ENCODE data around the gene ZBTB26.
A peak's percentile ranks its signal among the peaks of the same experiment; 100 is the strongest.

The ZBTB26 gene, protein sequence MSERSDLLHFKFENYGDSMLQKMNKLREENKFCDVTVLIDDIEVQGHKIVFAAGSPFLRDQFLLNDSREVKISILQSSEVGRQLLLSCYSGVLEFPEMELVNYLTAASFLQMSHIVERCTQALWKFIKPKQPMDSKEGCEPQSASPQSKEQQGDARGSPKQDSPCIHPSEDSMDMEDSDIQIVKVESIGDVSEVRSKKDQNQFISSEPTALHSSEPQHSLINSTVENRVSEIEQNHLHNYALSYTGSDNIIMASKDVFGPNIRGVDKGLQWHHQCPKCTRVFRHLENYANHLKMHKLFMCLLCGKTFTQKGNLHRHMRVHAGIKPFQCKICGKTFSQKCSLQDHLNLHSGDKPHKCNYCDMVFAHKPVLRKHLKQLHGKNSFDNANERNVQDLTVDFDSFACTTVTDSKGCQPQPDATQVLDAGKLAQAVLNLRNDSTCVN

DNA sequence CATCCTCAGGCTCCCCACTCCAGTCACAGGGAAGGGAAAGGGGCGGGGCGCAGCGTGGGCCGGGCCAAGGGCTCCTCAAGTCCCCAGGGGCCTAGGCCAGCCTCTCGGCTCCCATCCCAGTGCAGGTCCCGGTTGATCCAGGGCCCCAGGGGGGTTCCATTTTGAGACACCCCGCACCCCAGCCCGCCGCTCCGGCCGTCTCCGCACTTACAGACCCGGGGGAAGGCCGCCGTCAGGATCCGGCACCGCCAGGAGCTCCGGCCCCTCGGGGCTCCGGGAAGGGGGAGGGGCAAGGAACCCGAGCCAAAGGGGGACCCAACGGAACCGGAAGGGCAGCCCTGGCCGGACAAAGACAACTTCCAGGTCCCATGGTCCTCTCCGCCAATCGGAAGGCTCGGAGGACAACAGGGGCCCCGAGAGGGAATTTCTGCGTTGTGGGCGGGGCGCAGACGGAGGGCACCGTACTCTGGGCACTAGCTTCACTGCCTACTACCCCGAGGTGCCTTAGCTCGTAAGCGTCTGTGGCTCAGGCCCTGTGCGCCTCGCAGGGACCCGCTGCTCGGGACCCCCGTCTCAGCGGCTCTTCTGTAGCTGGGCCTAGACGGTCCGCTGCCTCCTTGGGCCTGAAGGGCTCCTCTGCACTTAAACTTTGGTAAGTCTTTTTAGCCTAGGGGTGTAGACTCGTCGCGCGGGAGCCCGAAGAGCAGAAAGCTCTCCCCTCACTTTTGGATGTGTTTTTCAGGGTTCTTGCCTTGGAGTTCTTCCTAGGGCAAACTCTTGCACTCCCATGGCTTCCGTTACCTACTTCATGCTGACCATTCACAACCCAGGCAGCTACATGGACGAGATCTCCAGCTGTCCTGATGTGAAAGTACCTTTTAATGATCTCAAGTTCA, at the start of gene ZBTB26:
Gene ZBTB26, minus strand, starts transcription at position 287 of the 896 bp plus-strand sequence. CDS start 11,578 bp downstream, outside the sequence.
- peak; percentile 69 for DNase-seq

DNA sequence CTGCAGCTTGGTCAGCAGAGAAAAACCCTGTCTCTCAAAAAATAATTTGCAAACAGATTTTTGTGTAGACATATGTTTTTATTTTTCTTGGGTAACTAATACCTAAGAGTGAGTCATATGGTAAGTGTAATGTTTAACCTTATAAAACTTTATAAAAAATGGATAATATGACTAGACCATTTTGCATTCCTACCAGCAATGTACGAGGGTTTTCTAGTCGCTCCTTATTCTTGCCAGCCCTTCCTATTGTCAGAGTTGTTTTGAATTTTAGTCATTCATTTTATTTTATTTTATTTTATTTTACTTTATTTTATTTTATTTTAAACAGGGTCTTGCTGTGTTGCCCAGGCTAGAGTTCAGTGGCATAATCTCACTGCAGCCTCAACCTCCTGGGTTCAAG, 47.3 kb upstream of the ZBTB26 start:
- no peak for DNase-seq

DNA sequence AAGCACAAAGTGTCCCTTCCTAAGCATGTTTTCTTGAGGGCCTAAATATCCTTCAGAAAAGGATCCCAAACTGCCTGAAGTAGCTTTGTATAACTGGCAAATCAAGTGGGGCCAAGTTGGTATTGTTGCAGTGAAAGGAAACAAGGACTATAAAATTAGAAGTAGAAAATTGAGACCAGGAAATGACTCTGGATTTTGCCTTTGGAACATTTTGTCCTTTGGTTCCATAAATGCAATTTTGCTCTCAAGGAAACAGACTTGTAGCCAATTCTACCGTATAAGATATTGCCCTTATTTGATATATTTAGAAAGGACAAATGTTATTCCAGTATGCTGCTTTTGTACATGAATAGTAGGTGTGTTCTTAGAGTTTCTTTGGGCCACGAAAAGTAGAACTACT, 43.9 kb upstream of the ZBTB26 start:
- no peak for DNase-seq

DNA sequence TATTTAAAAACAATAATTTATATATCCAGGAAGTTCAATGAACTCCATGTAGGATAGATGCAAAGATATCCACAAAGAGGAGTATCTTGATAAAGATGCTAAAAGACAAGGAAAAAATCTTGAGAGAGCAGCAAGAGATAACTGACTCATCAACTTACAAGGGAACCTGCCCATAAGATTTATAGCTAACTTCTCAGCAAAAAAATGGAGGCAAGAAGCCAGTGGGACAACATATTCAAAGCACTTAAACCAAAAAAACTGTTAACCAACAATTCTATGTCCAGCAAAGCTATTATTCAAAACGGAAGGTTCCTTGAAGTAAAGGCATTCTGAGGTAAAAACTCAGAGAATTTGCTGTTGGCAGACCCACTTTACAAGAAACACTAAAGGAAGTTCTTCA, 29.8 kb upstream of the ZBTB26 start:
- DNase-seq: no peak

DNA sequence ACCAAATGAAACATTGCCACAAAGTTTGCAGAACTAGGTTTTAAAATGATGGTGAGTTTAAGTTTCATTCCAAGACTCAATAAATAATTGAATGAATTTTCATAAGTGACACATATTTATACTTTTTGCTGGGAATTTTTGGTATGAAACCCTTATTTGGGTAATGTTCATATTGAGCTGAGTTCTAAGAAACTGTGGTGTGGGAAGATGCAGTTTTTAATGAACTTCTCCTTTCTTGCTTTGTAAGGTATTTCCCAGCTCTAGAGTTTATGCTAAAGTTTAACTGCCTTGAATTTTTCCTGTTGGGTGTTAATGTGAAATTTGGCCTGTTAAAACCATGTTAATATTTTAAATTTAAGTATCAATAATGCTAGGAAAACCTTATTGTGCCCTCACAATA, 24.6 kb upstream of the ZBTB26 start:
- no peak for DNase-seq

DNA sequence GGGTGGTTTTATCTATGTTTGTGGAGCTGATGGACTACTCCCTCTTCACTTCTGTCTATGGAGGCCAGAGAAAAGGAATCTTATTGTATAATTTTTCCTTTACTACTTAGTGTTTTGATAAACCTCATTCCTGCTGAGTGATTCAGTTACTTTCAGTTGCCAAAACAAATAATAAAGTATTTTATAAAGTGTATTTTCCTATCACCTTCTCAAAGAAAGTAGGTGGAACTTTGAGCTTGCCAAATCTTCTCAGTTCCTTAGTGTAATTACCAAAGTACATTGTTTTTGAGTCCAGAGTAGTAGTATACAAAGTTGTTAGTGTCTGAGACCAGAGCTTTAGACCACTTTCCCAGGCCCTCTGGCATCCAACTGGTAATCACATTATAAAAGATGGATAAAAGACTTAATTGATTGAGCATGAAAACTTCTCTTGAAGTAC, 23.0 kb upstream of the ZBTB26 start:
- DNase-seq: no peak

DNA sequence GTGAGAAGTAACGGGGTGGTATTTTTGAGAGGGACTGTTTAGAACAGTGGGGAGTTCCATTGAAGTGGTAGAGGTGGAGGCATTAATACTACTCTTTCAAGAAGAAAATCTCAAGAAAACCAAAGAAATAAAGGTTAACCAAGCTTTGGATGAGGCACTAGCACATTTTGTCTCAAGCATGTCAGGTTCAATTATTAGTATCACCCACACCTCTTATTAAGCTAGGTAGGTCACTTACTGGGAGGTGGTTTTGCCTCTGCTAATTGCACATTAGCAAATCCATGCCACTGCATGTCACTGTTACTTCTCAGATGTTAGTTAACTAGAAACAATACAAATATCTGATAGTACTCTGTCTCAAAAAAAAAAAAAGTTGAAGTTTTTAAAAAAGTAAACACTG, 19.7 kb upstream of the ZBTB26 start:
- no peak for DNase-seq

GRCh38 chr9:122950263-122950662, 19.0 kb upstream of the ZBTB26 start:
- no peak for DNase-seq

DNA sequence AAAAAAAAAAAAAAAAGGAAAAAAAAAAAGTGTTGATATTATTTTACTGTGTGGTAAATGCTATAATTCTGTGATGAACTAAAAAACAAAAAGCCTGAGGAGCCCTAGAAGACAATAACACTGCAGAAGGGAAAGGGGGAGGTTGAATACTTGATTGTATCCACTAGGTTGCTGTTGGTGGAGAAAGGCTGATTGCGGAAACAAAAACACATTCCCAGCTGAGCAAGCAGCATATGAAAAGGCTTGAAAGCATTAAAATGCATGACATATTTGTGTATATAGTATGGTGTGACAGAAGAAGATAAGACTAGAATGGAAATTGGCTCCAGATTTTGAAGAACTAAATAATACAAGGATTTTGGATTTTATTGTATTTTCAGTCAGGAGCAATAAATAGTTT, 18.4 kb upstream of the ZBTB26 start:
- DNase-seq: no peak

DNA sequence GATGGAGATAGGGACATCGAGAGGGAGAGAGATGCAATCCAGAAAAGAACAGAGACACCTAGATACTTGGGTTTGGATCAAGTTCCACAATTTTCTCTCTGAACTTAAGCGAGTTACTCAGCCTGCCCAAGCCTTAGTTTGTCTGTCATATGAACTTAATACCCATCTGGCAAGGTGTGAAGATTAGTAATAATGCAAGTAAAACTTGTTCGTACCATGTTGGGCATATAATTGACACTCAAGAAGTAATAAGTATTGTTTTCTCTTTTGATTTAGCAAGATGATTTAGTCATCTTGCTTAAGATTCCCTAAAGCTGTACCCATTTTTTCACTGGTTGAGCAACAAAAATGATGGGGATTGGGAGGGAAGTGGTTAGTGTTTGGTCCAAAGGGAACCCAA, 17.0 kb upstream of the ZBTB26 start:
- DNase-seq: no peak

DNA sequence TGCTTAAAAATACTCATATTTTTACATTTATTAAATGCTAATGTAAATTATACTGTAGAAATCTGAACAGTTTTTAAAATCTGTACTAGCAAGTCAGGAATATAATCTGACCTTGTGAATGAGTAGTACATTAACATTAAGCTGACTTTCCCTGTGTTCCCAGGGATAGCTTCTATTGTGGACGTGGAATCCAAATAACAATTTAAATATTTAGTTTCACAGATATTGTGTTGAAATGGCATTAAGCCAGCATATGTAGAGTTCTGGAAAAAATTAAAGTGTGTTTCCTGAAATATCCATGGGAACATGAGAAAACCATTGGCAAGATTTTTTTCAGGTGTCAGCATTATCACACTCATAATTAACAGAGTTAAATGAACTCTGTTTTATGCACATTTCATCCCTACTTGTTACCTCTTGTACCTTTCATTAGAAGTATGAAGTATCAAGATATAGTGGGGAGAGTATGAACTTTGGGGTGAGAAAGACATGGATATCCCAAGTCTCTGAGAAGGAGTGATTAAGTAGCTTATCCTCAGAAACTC, 15.2 kb upstream of the ZBTB26 start:
- DNase-seq: no peak

- no peak for DNase-seq
Observed at GRCh38 chr9:122944960-122945888, 13.9 kb upstream of the ZBTB26 start.

- DNase-seq: no peak
Observed at GRCh38 chr9:122941582-122942234, 10.4 kb upstream of the ZBTB26 start.

DNA sequence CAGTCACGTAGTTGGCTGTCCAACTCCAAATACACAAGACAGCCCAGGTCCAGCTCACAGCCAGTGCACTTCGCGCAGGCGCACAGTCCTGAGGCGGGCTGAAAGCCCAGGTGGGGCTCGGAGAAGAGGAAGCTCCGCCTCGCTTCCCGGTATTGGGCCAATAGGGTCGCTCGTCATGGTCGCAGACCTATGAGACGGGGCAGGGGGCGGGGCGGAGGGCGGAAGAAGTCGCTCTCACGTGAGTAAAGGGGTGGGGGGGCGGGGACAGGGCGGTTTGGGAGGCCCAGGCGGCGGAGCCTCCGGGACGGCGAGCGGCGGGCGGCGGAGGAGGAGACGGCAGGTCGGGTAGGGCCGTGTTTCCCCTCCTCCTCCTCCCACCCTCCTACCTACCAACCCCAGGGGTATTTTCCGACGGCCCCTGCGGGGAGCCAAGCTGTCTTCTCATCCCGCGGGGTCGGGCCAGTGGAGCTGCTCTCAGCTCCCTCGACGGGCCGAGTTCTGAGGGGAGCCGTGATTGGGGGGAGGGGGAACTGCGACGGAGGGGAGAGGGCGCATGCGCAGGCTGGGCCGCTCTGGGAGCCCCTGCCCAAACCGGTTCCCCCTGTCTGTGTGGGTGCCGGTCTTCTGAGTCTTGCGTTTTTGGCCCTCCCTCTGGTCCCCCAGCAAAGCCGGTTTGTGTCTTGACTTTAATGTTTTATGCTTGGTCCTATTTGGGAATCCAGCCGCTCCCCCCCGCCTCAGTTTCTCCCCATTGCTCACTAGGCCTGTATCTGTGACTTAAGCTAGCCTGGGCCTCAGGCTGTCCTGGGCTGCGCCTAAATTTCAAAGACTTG, 9.7 kb upstream of the ZBTB26 start, which contains the start of gene RABGAP1:
Gene RABGAP1, plus strand, starts transcription at position 272 of the 833 bp plus-strand sequence. CDS start 16,040 bp downstream, outside the sequence.
- peak; percentile 78 for DNase-seq

GRCh38 chr9:122940454-122940748, 9.1 kb upstream of the ZBTB26 start:
- DNase-seq: no peak

DNA sequence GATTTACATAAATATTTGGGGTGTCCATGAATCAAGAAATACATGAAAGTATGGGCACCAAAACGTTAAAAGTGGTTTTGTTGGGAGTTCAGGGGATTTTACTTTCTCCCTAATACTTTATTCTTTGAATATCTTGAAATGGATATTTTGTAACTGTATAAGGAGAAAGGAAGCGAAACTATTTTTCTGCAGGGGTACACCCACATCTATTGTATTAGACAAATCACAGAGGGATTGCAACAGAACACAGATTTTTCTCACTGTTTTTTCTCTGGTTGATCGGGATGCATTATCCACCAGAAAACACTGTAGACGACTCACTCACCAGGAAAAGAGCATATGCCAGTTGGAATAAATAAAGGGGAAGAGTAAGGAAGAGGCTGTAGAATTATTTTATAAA, 8.3 kb upstream of the ZBTB26 start:
- DNase-seq: no peak

GRCh38 chr9:122936883-122937282, 5.6 kb upstream of the ZBTB26 start:
- DNase-seq: no peak

- no peak for DNase-seq
Observed at GRCh38 chr9:122936464-122936863, 5.2 kb upstream of the ZBTB26 start.

GRCh38 chr9:122930541-122931225, 629 bp downstream of the ZBTB26 start:
- DNase-seq: no peak

DNA sequence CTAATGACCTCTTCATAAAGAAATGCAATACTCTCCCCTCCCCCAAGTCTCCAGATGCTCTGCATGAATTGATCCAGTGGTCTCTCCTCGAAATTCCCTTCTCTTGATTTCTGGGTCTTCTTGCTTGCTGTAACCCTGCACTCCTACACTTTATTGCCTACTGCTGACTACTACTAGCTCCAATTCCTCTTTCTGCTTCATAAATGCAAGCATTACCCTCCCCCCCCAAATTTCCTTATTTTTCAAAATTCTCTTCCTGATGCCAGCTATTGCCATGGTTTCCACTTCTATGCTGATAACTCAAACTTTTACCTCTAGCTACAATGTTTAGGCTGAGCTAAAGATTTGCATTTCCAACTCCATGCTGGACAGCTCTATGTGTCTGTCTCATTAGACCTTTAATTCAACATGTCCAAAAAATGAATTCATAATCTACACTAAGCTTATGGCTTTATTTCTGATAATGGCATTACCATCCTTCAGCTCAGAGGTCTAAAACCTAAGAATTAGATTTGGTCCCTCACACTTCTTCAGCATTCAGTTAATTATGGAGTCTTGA, 1.4 kb downstream of the ZBTB26 start:
- no peak for DNase-seq

Measured in NCI-H446 treated with DMSO at 0.1 percent for 48 hours (cell line).